Gastroesophageal sphincter (tissue), 4 donors: Measurements from ENCODE around the gene RXRG. TPM values are rescaled to one million over a fixed set of nuclear protein-coding genes. Genes with fewer than 3 reads are reported as not detected.

Source experiments
- ATAC-seq: fragments of 150-250 bp; one replicate; pipeline ENCODE4 v1.9.1; 2016; ENCODE audit warnings: mild to moderate bottlenecking, moderate library complexity
- H3K27ac ChIP-seq, 4 donors: fragments of 200-600 bp; sonication (generic) in 3 of 4; 1 replicate in 3 of 4; 2 replicates in 1 of 4; pipeline ENCODE4 v1.5.1; 2016 to 2019
- H3K27me3 ChIP-seq: fragments of 200-600 bp; sonication (generic); one replicate; pipeline ENCODE4 v1.5.1; 2019
- H3K36me3 ChIP-seq, 2 donors: fragments of 200-600 bp; sonication (generic); one replicate each; pipeline ENCODE4 v1.5.1; 2019; ENCODE audit warnings: control low read depth in 1 of 2
- H3K4me1 ChIP-seq, 3 donors: fragments of 200-600 bp; sonication (generic); 1 replicate in 2 of 3; 2 replicates in 1 of 3; pipeline ENCODE4 v1.5.1; 2016 to 2019; ENCODE audit warnings: control low read depth in 2 of 3
- H3K4me3 ChIP-seq, 2 donors: fragments of 200-600 bp; sonication (generic); one replicate each; pipeline ENCODE4 v1.5.1; 2019; ENCODE audit warnings: mild to moderate bottlenecking in 1 of 2, moderate library complexity in 1 of 2
- H3K9me3 ChIP-seq, 3 donors: fragments of 200-600 bp; sonication (generic); one replicate each; pipeline ENCODE4 v1.5.1; 2017 to 2019; ENCODE audit warnings: control low read depth in 2 of 3
- CTCF ChIP-seq, 4 experiments: fragments of 200-600 bp in 2 of 4; fragments of 450-650 bp in 2 of 4; sonication (generic) in 1 of 4; IDR thresholded peaks; one replicate each; pipeline ENCODE4 v1.5.1; 2017 to 2019; ENCODE audit warnings: antibody characterized with exemption in 4 of 4, mild to moderate bottlenecking in 2 of 4, moderate library complexity in 2 of 4
- EP300 ChIP-seq: sonication (generic); formaldehyde crosslinking; IDR thresholded peaks from one replicate; pipeline ENCODE4 v1.6.1; 2017; ENCODE audit warnings: antibody characterized with exemption, mild to moderate bottlenecking
- POLR2A ChIP-seq, 2 donors: fragments of 450-650 bp; IDR thresholded peaks; one replicate each; pipeline ENCODE4 v1.6.1; 2017; ENCODE audit warnings: antibody characterized with exemption in 2 of 2, mild to moderate bottlenecking in 2 of 2, moderate library complexity in 1 of 2
- POLR2AphosphoS5 ChIP-seq: sonication (generic); formaldehyde crosslinking; IDR thresholded peaks from one replicate; pipeline ENCODE4 v1.6.1; 2017; ENCODE audit warnings: antibody characterized with exemption
- WGBS, 2 donors: methylation state at CpG; one replicate each; pipeline ENCODE4 v1.1.5; 2018; ENCODE audit warnings: low coverage in 1 of 2; 5-methylcytosine and 5-hydroxymethylcytosine counted together
- total RNA-seq, 4 donors: library from RNA; depleted of rRNA; stranded (reverse); fragments of >200 nt; gene quantifications; one replicate each; pipeline ENCODE4 v1.1.0, GENCODE V29; 2016

The RXRG gene
- total RNA-seq, 4 donors from 2014 or later, result 2.4 to 6.4 (median 2.7) TPM

- no peak overlapping the region for H3K4me3 ChIP-seq
- no peak for ATAC-seq
- H3K4me1 ChIP-seq, result peaks cover 0 to 7% (median 0%) of the 10 kb centered on the region in 3 donors
- no peak overlapping the region for H3K27ac ChIP-seq
- TF ChIP-seq CTCF (IDR thresholded peaks at IDR 0.05) (no peak), POLR2AphosphoS5 (no peak), POLR2A (IDR thresholded peaks at IDR 0.05) (no peak), EP300 (no peak)
- H3K36me3 ChIP-seq, result no peaks in the 10 kb centered on the region
- peaks cover 5% of the 10 kb centered on the region for H3K27me3 ChIP-seq
- H3K9me3 ChIP-seq, result no peaks in the 10 kb centered on the region
- WGBS, 2 donors, result 85 to 93% methylated on average over 3 to 4 of the region's 4 CpGs
Observed at GRCh38 chr1:165402517-165403111, 42.3 kb downstream of the RXRG start.

GRCh38 chr1:165397944-165398343 lies 47.0 kb downstream of the RXRG start:
- peaks cover 0 to 17% (median 0%) of the 10 kb centered on the region in 3 donors for H3K4me1 ChIP-seq
- H3K4me3 ChIP-seq, result no peak overlapping the region
- H3K27me3 ChIP-seq, result no peaks in the 10 kb centered on the region
- TF ChIP-seq POLR2AphosphoS5 (no peak), EP300 (no peak), CTCF (IDR thresholded peaks at IDR 0.05) (no peak), POLR2A (IDR thresholded peaks at IDR 0.05) (no peak)
- no peaks in the 10 kb centered on the region for H3K36me3 ChIP-seq
- no peaks in the 10 kb centered on the region for H3K9me3 ChIP-seq
- WGBS, 2 donors, result 27 to 57% methylated on average over 3 of the region's 4 CpGs
- peak overlapping the region in 3 of 4 donors; percentile 13 to 61 (median 39) for H3K27ac ChIP-seq
- peak; percentile 72 for ATAC-seq

- WGBS, 2 donors, result 90% methylated on average over 4 of the region's 4 CpGs; no CpG with 5 or more reads in 1 of the 2 donors
- H3K4me3 ChIP-seq, result no peak overlapping the region
- no peaks in the 10 kb centered on the region for H3K9me3 ChIP-seq
- TF ChIP-seq POLR2A (IDR thresholded peaks at IDR 0.05), result no peak
- TF ChIP-seq EP300, result no peak
- H3K4me1 ChIP-seq, result peaks cover 0 to 21% (median 0%) of the 10 kb centered on the region in 3 donors
- no peak for ATAC-seq
- H3K36me3 ChIP-seq, result no peaks in the 10 kb centered on the region
- no peaks in the 10 kb centered on the region for H3K27me3 ChIP-seq
- no peak overlapping the region for H3K27ac ChIP-seq
Observed at GRCh38 chr1:165395901-165396300, 49.0 kb downstream of the RXRG start.

GRCh38 chr1:165395478-165395877 lies 49.4 kb downstream of the RXRG start:
- no peak overlapping the region for H3K27ac ChIP-seq
- no peak overlapping the region for H3K4me3 ChIP-seq
- TF ChIP-seq POLR2AphosphoS5 (no peak), CTCF (IDR thresholded peaks at IDR 0.05) (no peak), EP300 (no peak), POLR2A (IDR thresholded peaks at IDR 0.05) (no peak)
- no peaks in the 10 kb centered on the region for H3K27me3 ChIP-seq
- ATAC-seq, result no peak
- no peaks in the 10 kb centered on the region for H3K9me3 ChIP-seq
- peaks cover 0 to 21% (median 0%) of the 10 kb centered on the region in 3 donors for H3K4me1 ChIP-seq
- H3K36me3 ChIP-seq, result no peaks in the 10 kb centered on the region

GRCh38 chr1:165392634-165393571 lies 52.0 kb downstream of the RXRG start:
- Histone ChIP-seq H3K4me3 (peak overlapping the region in 1 of 2 donors; percentile 33), H3K27ac (peak overlapping the region in 1 of 4 donors; percentile 46), H3K36me3 (no peaks in the 10 kb centered on the region), H3K4me1 (peaks cover 0 to 16% (median 0%) of the 10 kb centered on the region in 3 donors), H3K9me3 (no peaks in the 10 kb centered on the region), H3K27me3 (no peaks in the 10 kb centered on the region)
- WGBS, 2 donors, result 15 to 21% methylated on average over 13 to 14 of the region's 19 CpGs
- peak; percentile 83 for ATAC-seq
- no peak for TF ChIP-seq POLR2AphosphoS5
- TF ChIP-seq POLR2A (IDR thresholded peaks at IDR 0.05), result no peak
- peak; percentile 89 to 94 (median 92) for TF ChIP-seq CTCF (IDR thresholded peaks at IDR 0.05)
- TF ChIP-seq EP300, result no peak
